Activated T-helper 17 cell treated with anti-CD3 and anti-CD28 coated beads, Interleukin-2, amount 50 U/mL, for 72 hours (primary cell): ENCODE data around the gene SBNO2. TPM values are rescaled to one million over a fixed set of nuclear protein-coding genes. Genes with fewer than 3 reads are reported as not detected.
A peak's percentile ranks its signal among the peaks of the same experiment; 100 is the strongest.
"Not testable (repeated sequence)": the region's sequence is repeated elsewhere in the genome, so short reads cannot be mapped to it uniquely, and the experiment has no call there.

ENCODE experiments used
- ATAC-seq: fragments of 150-1000 bp; cut with Tn5 transposase; replicated peaks from 2 replicates; pipeline ENCODE4 v1.10.0; 2021; ENCODE audit warnings: mild to moderate bottlenecking, moderate library complexity
- H3K27ac Mint-ChIP-seq: one replicate; pipeline ENCODE4 v1.8.0; 2022; ENCODE audit warnings: mixed read lengths
- H3K27me3 Mint-ChIP-seq: one replicate; pipeline ENCODE4 v1.8.0; 2022; ENCODE audit warnings: mixed read lengths
- H3K36me3 Mint-ChIP-seq: one replicate; pipeline ENCODE4 v1.8.0; 2022; ENCODE audit warnings: low read depth, mild to moderate bottlenecking, mixed read lengths
- H3K4me1 Mint-ChIP-seq: one replicate; pipeline ENCODE4 v1.8.0; 2022; ENCODE audit warnings: mixed read lengths
- H3K4me3 Mint-ChIP-seq: one replicate; pipeline ENCODE4 v1.8.0; 2022; ENCODE audit warnings: mild to moderate bottlenecking, mixed read lengths
- H3K9me3 Mint-ChIP-seq: one replicate; pipeline ENCODE4 v1.8.0; 2022; ENCODE audit warnings: mixed read lengths
- total RNA-seq, 2 donors: library from RNA; stranded (reverse); gene quantifications; one replicate each; pipeline ENCODE4 v1.2.3, GENCODE V29; 2022

Gene SBNO2
- total RNA-seq, 2 donors from 2014 or later = 119 to 139 TPM

DNA sequence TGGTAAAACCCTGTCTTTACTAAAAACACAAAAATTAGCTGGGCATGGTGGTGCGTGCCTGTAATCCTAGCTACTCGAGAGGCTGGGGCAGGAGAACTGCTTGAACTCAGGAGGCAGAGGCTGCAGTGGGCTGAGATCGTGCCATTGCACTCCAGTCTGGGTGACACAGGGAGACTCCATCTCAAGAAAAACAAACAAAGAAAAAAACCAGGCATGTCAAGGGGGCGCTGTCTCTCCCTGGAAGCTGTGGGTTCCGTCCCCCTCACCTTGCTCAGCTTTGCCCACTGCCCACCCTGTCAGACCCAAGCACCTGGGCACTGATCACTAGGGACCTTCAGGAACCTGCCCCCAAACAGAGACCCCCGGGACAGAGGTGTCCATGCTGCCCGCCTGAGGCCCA lies 45.0 kb downstream of the SBNO2 start:
- Mint-ChIP-seq H3K36me3 (peaks cover 73% of the 10 kb centered on the region), H3K4me3 (peak overlapping the region; percentile 87)
- H3K27ac Mint-ChIP-seq, H3K4me1 Mint-ChIP-seq, H3K27me3 Mint-ChIP-seq, ATAC-seq, H3K9me3 Mint-ChIP-seq: not testable (repeated sequence)

GRCh38 chr19:1128106-1128505 lies 46.0 kb downstream of the SBNO2 start:
- Mint-ChIP-seq H3K27ac (no peak overlapping the region), H3K4me1 (peaks cover 4% of the 10 kb centered on the region), H3K9me3 (no peaks in the 10 kb centered on the region), H3K36me3 (peaks cover 78% of the 10 kb centered on the region), H3K27me3 (no peaks in the 10 kb centered on the region), H3K4me3 (peak overlapping the region; percentile 61)
- no peak for ATAC-seq

- H3K27ac Mint-ChIP-seq = peak overlapping the region; percentile 68
- H3K4me1 Mint-ChIP-seq = peaks cover 4% of the 10 kb centered on the region
- peak overlapping the region; percentile 61 for H3K4me3 Mint-ChIP-seq
Measured at GRCh38 chr19:1126984-1127760, 46.9 kb downstream of the SBNO2 start.

GRCh38 chr19:1125601-1126467 lies 48.2 kb downstream of the SBNO2 start:
- Mint-ChIP-seq H3K4me1 (peaks cover 4% of the 10 kb centered on the region), H3K36me3 (peaks cover 91% of the 10 kb centered on the region), H3K27me3 (no peaks in the 10 kb centered on the region), H3K4me3 (peak overlapping the region; percentile 61), H3K27ac (peak overlapping the region; percentile 52), H3K9me3 (no peaks in the 10 kb centered on the region)
- peak; percentile 18 for ATAC-seq

More at GRCh38 chr19:1126984-1127760, 46.9 kb downstream of the SBNO2 start:
- H3K27me3 Mint-ChIP-seq = no peaks in the 10 kb centered on the region
- no peak for ATAC-seq
- no peaks in the 10 kb centered on the region for H3K9me3 Mint-ChIP-seq
- H3K36me3 Mint-ChIP-seq = peaks cover 85% of the 10 kb centered on the region

GRCh38 chr19:1123885-1124677 lies 50.0 kb downstream of the SBNO2 start:
- Mint-ChIP-seq H3K36me3 (peaks cover 87% of the 10 kb centered on the region), H3K27ac (no peak overlapping the region), H3K27me3 (no peaks in the 10 kb centered on the region), H3K9me3 (no peaks in the 10 kb centered on the region), H3K4me1 (peaks cover 4% of the 10 kb centered on the region), H3K4me3 (no peak overlapping the region)
- ATAC-seq = no peak

GRCh38 chr19:1123381-1123780 lies 50.7 kb downstream of the SBNO2 start:
- H3K27me3 Mint-ChIP-seq = no peaks in the 10 kb centered on the region
- peak overlapping the region; percentile 30 for H3K27ac Mint-ChIP-seq
- peaks cover 4% of the 10 kb centered on the region for H3K4me1 Mint-ChIP-seq
- ATAC-seq = peak; percentile 3
- no peak overlapping the region for H3K4me3 Mint-ChIP-seq
- peaks cover 91% of the 10 kb centered on the region for H3K36me3 Mint-ChIP-seq
- no peaks in the 10 kb centered on the region for H3K9me3 Mint-ChIP-seq

DNA sequence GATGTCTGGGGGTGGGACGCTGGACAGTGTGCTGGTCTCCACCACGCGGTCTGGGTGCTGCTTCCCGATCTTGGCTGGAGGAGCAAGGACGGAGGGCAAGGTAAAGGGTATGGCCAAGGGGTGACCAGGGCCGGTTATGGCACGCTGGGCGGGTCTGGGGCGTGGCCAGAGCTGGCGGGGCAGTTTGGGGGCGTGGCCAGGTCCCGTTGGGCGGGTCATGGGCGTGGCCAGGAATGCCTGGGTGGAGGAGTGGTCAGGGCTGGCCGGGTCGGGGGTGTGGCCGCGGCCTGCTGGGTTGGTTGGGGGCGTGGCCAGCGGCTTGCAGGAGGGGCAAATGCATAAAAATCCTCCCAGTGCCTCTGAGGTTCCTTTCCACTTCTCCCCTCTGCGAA lies 51.1 kb downstream of the SBNO2 start:
- peak; percentile 84 for ATAC-seq
- Mint-ChIP-seq H3K27ac (peak overlapping the region; percentile 30), H3K27me3 (no peaks in the 10 kb centered on the region), H3K4me3 (no peak overlapping the region), H3K9me3 (no peaks in the 10 kb centered on the region), H3K36me3 (peaks cover 92% of the 10 kb centered on the region), H3K4me1 (peaks cover 4% of the 10 kb centered on the region)

DNA sequence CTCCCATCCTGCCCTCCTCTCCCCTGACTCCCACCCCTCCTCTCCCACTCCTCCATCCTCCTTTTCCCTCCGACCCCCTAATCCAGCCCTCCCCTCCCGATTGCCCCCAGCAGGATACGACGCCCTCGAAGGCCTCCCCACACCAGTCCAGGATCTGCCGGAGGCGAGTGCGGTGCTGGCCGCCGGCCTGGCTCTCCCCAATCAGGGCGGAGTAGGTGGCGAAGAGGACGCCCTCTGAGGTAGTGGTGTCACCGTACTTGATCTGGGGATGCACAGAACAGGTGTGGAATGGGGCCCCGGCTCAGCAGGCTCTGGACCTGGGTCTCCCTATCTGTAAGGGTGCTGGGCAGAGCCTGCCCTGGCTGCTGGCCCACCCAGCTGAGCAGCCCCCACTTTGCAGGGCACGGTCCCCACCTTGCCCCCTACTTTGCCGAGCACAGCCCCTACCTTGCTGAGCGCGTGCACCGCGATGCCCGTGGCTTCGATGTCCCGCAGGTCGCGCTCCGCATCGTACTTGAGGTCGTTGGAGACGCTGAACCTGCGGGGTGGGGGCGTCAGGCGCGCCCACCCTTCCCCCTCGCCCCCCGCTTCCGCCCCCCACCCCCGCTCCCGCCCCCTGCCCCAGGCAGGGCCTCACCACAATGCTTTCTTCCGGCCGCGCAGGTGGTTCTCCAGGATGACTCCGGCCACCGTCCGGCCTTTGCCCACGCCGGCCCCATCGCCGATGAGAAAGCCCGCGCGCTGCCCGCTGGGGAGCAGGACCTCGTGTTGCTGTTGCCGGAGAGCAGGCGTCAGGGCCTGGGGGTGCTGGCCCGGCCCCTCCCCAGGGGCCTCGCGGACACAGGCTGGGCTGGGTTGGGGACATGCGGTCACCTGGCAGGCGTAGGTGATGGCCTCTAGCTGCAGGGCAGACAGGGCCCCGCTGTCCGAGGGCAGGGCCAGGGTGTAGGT lies 51.8 kb downstream of the SBNO2 start:
- Mint-ChIP-seq H3K4me1 (peaks cover 4% of the 10 kb centered on the region), H3K9me3 (no peaks in the 10 kb centered on the region), H3K4me3 (no peak overlapping the region), H3K36me3 (peaks cover 92% of the 10 kb centered on the region), H3K27ac (peak overlapping the region; percentile 30), H3K27me3 (no peaks in the 10 kb centered on the region)
- no peak for ATAC-seq

- ATAC-seq = no peak
- peaks cover 91% of the 10 kb centered on the region for H3K36me3 Mint-ChIP-seq
- H3K4me3 Mint-ChIP-seq = no peak overlapping the region
- no peaks in the 10 kb centered on the region for H3K4me1 Mint-ChIP-seq
- H3K27me3 Mint-ChIP-seq = no peaks in the 10 kb centered on the region
- no peaks in the 10 kb centered on the region for H3K9me3 Mint-ChIP-seq
- H3K27ac Mint-ChIP-seq = no peak overlapping the region
Measured at GRCh38 chr19:1121395-1121794, 52.7 kb downstream of the SBNO2 start.

DNA sequence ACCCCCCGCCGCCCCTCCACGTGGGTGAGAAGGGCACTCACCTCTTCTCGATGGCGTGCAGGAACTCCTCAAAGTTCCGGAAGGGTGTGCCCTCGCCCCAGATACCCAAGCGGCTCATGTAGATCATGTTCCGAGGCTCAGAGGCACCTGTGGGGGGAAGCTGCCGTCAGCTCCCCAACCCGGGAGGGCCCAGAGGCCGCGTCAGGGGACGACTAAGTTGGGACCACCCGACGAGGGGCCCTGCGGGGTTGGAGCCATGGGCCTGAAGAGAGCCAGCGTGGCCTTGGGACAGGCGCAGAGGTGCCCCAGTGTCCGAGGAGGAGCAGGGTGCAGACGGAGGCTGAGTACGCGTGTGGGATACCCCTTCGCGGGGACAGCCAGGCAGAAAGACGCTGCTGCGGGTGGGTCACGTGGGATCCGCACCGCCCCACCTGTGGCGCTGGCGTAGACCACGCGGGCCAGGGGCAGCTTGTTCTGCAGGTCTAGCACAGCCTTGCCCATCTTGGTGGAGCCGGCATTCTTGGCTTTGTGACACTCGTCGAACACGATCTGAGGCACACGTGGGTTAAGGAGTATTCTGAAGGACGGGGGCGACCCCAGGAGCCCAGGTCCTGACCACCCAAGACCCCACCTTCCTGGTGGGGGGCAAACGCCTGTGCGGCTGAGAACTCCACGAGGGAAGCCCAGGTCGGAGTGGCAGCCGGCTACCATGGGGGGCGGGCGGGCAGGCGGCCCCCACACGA lies 54.4 kb downstream of the SBNO2 start:
- Mint-ChIP-seq H3K4me3 (no peak overlapping the region), H3K9me3 (no peaks in the 10 kb centered on the region)
- ATAC-seq = no peak

DNA sequence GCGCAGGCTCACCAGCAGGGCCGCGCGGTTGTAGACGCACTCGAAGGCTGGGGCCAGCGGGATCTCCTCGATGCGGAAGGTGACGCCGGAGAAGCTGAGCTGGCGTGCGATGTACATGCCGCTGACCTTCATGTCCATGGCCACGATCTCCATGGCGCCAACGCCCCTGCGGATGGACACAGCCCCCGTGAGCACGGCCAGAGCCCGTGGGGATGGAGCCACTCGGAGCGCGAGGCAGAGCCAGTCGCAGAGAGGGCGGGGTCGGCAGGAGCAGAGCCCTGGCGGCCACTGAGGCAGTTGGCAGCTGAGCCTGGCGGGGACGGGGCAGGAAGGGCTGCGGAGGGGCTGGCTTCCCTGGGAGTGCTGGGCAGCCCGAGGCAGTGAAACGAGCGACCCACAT lies 55.1 kb downstream of the SBNO2 start:
- H3K27ac Mint-ChIP-seq = no peak overlapping the region
- H3K4me1 Mint-ChIP-seq = no peaks in the 10 kb centered on the region
- H3K27me3 Mint-ChIP-seq = no peaks in the 10 kb centered on the region
- no peak overlapping the region for H3K4me3 Mint-ChIP-seq
- no peak for ATAC-seq
- no peaks in the 10 kb centered on the region for H3K9me3 Mint-ChIP-seq
- peaks cover 91% of the 10 kb centered on the region for H3K36me3 Mint-ChIP-seq

More for the DNA sequence above, 54.4 kb downstream of the SBNO2 start:
- H3K4me1 Mint-ChIP-seq = no peaks in the 10 kb centered on the region
- peaks cover 91% of the 10 kb centered on the region for H3K36me3 Mint-ChIP-seq
- H3K27ac Mint-ChIP-seq = no peak overlapping the region
- no peaks in the 10 kb centered on the region for H3K27me3 Mint-ChIP-seq

GRCh38 chr19:1117654-1118053 lies 56.4 kb downstream of the SBNO2 start:
- H3K36me3 Mint-ChIP-seq = peaks cover 90% of the 10 kb centered on the region
- H3K27me3 Mint-ChIP-seq = no peaks in the 10 kb centered on the region
- H3K9me3 Mint-ChIP-seq = no peaks in the 10 kb centered on the region
- H3K4me3 Mint-ChIP-seq = no peak overlapping the region
- H3K27ac Mint-ChIP-seq = no peak overlapping the region
- H3K4me1 Mint-ChIP-seq = no peaks in the 10 kb centered on the region
- no peak for ATAC-seq
